Activated CD4-positive, alpha-beta T cell treated with anti-CD3 and anti-CD28 coated beads, Interleukin-2, Interleukin-6, amounts not matched to agents 100 ng/mL and 50 ng/mL, durations not matched to agents 16 hours and 8 hours (primary cell): Measurements from ENCODE around the gene GRK5.

ENCODE experiments used
- DNase-seq: peaks from one replicate; pipeline ENCODE4 v3.0.0-alpha.2; 2020

GRK5 gene

DNA sequence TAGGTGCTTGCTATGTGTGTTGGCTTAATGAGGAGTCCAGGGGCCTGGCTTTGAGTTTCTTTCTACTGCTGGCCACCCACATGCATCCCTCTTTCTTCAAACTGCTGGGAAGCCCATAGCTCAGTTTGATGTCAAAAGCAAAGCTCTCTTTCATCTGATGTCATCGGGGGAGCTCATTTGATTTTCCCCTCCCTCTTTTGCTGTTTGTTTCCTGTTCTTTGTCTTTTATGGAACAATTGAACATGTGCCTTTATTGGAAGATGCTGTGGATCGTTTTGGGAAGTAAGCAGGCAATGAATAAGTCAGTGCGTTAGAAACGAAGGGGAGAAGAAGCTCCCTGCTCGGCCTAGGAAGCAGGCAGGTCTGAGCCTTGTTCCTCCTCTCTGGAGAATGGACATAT lies 140.7 kb downstream of the GRK5 start:
- DNase-seq: no peak

DNA sequence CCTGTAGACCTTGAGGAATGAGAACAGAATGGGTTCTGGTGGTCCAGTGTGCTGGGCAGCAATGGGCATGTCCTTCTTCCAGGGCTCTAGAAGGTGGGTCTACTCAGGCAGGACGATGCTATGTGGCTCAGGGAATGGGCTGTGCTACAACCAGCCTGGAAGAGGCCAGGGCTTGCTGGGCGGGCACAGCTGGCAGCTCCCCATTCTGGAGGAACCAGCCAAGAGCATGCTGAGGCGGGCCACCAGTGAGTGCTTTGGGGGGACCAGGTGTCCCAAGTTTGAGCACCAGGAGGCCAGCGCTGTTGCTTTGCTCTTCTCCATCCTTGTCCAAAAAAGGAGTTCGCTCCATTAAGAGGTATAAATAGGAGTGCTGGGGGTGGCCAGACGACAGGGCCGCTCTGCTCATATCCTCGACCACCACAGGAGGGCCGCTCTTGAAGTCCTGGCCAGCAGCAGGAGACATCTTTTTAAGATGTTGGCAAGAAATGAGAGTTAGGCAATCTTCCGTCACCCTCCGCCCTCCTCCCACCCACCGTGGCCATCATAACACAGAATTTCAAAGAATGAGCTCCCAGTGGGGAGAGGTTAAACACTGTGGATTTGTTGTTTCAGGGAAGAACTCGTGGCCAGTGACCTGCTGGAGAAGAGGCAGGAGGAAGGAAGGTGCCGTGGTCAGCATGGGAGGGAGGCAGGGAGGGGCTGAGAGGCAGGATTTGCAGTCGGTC lies 141.3 kb downstream of the GRK5 start:
- DNase-seq: no peak

DNA sequence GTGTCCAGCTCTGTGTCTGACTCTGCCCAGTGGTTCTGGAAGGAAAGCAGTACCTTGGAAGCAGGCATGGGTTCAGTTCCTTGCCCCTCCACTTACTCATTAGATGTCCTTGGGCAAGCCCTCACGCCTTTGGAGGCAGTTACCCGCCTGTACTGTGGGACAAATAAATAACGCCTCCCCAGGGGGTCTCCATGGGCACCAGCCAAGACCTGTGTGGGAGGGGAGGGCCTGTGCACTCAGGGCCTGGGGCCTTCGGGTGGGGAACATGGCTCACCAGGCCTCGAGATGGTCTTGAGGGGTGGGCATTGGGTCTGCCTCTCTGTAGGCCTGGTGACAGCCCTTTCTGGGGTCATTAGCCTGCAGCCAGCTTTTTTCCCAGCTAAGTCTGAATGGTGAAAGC lies 142.0 kb downstream of the GRK5 start:
- DNase-seq: no peak

DNA sequence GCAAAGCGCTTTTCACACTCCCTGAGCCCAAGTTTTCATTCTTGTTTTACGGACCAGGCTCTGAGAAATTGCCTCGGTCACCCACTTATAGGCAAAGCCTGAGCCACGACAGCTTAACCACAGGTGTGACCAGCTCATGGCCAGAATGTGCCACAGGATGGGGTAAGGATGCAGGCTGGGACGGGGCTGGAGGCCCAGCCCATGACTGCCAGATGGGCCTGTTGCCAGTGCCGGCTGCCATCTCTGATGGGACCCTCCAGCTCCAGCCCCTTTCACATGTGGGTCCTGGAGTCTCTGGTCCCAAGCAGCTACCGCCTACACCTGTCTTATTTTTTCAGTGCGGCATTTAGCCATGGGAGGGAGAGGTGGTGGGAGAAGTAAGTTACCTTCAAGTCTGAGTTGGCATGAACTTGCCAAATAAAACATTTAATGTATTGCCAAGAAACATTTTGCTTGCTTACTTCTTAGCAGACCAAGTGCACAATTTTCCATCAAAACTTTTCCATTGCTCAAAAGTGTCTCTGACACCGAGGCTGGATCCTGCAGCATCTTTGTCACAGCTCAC lies 142.6 kb downstream of the GRK5 start:
- no peak for DNase-seq

DNA sequence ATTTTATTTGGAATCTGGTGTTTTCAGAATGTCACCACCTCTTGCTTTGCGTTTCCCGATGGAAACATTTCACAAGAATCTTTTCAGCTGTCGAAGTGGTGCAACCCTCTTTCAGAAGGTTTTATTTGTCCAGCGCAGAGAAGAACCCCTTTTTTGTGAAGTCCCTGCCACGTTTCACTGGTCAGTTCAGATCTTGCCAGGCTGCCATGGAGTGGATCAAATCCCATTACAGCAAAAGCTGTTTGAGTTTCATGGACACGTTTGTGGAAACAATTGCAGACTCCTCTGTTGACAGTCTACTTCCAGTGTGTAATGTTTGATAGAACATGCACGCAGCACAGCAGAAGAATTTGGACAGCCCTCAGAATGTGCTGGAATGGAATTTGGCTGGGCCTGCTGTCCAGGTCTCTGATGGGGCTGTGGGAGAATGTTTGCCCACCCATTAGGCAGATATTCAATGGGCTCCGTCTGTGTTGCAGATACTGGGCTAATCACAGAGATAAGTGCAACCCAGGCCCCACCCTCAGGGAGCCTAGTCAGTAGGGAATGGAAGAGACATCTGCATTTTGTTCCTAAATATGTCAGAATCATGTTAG lies 143.2 kb downstream of the GRK5 start:
- DNase-seq: no peak

DNA sequence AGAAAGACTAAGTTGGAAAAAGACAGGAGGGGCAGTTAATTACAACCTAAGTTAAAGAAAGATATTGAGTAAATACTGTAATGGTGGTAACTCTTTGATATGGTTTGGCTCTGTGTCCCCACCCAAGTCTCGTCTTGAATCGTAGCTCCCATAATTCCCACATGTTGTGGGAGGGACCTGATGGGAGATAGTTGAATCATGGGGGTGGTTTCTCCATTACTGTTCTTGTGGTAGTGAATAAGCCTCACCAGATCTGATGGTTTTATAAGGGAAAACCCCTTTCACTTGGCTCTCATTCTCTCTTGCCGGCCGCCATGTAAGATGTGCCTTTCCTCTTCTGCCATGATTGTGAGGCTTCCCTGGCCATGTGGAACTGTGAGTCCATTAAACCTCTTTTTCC lies 143.8 kb downstream of the GRK5 start:
- no peak for DNase-seq

DNA sequence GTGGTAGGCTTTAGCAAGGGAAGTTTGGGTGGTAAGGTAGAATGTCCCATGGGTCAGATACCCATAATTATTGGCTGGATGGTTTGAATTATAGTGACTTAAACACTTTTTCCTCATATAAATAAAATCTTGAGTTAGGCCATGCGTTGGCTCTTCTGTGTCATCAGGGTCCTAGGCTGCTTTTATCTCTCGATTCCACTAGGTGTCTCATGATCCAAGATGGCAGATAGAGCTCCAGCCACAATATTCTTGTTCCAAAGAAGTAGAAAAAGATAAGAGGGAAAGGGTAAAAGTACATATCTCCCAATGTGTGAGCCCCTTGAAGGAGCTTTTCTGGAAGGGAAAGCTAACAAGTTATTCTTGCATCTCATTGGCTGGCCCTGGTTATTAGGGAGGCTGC lies 144.7 kb downstream of the GRK5 start:
- no peak for DNase-seq

DNA sequence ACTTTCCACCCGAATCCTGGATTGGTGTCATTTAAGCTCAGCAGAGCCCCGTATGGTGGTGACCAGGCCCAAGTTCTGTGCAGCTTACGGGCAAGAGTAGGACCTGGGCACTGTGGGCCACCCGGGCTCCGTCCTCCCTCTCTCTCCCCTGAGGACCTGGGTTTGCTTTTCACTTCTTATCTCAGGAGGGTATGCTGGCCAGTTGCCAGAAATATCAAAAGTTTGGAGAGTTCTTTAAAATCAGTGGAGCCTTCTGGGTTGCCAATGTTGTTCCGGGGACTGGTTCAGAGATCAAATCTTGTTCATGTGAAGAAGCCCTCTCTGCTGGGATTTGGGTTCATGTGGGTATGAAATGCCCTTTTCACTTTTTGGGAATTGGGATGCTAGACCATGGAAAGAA lies 145.4 kb downstream of the GRK5 start:
- no peak for DNase-seq

DNA sequence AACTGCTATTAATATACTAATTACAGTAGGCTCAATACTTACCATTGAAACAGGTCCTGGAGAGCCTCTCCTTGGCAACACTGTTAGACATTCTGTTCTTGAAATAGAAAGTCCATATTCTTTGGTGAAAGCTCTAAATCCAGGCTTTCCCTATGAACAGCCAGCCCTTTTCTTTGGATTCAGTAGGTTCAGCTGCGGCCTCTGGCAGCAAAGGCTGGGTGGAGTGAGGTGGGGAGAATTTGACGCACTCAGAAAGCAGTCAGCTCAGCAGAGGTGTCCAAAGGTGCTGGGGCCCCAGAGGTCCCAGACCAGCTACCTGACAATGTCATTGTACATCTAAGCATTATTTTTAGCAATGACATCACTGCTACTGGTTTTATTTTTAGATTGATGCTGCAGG lies 146.1 kb downstream of the GRK5 start:
- no peak for DNase-seq

DNA sequence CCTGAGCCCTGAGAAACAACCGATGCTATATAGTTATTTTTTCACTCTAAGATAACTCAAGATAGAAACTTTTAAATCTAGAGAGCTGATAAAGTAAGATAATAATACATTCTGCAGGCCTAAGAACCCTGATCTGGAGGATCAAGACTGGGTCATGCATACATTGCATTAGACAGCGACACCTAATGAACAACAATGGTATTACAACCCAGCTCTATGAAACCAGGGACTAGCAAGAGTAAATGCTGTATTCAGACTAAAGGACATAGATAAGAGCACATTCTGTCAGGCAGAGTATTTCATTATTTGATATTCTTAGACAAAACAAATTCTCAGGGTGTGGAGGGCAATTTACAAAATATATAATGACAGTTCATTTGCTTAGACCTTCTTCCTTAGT lies 148.6 kb downstream of the GRK5 start:
- DNase-seq: peak; percentile 27

DNA sequence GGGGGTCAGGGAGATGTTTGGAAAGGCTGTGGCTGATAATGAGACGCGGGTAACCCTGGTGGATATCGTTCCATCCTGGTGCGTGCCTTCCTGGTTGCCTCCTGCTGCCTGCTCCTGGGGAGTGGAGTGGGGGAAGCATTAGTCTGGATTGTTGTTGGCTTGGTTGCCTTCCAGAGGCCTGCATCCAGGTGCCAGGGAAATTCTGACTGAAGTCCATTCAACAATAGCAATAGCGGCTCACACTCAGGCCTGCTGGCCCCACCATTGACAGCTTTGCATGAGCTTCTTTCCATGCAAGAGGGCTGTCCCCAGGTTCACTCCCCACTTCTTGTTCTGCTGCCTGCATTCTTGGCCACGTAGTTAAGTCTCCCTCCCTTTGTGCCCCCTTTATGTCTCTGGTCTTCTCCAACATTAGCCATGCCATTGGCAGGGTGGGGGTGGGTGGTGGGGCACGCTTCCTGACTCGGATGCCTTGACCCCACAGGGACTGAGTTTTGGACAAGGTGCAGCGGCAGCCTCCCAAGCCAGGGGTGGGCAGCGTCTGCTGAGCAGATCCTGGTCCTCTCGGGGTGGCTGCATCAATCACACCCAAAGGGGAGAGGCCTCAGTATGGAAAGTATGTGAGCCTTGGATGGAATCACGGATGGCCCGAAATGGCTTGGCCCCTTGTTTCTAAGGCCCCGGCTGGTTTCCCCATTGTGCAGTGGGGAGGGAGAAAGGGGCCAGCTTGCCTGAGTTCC lies 150.2 kb downstream of the GRK5 start:
- DNase-seq: no peak

DNA sequence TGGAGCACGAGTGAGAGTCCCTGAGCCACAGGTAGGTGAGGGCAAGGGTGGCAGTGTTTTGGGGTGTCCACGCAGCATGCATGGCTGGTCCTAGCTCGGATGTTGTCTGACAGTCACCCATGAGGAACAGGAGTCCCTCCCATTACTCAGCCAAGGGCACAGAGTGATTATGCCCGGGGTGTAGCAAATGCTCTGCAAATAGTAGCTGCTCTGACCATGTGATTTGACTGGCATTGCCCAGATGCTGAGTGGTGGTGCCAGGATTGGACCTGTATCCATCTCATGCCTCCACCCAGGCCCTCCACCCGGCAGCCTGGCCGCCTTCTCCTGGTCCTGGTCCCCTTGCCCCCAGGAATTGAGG lies 150.8 kb downstream of the GRK5 start:
- no peak for DNase-seq

DNA sequence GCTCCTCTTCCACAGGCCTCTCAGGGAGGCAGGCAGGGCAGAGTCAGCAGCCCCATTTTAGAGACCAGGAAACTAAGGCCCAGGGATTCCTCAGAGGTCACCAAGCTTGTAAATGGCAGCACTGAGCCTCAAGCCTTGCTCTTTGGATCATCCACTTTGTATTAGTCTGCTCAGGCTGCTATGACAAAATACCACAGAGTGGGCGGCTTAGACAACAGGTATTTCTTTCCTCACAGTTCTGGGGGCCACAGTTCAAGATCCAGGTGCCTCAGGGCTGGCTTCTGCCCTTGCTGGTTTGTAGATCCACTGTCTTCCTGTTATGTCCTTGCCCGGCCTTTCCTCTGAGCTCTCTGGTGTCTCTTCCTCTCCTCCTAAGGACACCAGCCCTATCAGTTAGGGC lies 151.2 kb downstream of the GRK5 start:
- DNase-seq: no peak

DNA sequence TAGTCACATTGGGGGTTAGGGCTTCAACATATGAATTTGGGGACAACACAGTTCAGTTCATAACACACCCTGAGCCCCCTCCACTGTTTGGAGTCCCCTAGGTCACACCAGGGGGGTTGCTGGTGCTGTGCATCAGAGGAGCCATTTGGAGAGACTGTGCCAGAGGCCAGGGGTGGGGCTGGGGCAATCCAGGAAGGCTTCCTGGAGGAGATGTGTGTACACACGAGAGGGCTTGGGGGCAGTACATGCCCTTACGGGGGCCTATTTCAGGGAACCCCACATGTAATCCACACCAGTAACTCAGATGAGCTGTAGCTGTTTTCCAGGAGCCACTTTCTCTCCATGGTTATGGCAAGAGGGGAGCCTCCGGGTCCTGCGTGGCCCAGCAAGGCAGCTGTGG lies 151.7 kb downstream of the GRK5 start:
- DNase-seq: no peak

DNA sequence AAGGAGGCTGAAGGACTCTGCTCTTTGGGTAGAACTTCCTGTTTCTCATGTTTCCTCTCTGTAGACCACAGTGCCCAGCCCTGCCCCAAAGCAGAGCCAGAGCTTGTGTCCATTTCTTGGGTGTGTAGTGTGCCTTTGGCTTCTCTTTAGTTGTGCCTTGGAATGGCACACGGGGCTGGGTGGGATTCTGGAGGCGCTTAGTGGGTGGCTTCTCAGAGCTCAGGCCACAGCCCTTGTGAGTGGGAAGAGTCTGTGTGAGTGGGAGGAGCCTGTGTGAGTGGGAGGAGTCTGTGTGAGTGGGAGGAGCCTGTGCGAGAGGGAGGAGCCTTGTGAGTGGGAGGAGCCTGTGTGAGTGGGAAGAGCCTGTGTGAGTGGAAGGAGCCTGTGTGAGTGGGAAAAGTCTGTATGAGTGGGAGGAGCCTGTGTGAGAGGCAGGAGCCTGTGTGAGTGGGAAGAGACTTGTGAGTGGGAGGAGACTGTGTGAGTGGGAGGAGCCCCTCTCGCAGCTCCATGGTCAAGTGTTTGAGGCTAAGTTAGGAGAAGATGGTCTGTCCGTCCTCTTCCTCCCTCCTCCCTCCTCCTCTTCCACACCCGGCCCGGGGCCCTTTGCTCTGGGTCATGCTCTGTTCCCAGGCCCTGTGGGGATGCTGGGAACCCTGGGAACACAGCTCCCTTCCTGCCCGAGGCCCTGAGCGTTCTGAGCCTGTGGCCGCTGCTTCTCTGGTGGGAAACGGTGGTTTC lies 153.0 kb downstream of the GRK5 start:
- no peak for DNase-seq

DNA sequence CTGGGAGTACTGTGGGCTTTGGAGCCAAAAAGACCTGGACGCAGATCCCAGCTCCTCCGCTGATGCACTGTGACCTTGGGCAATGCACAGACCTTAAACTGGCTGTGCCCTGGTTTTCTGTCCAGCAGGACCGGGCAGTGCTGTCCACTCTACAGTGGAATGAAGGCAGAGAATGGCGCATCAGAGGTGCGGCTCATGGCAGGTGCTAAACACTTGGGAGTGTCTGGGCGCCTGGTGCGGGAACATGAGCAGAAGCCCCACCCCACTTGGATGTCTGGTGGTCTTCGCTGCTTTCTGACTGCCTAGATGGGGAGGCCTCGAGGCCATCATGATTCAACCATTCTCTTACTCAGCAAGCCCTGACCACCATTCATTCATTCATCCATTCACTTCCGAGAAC lies 153.7 kb downstream of the GRK5 start:
- DNase-seq: no peak

DNA sequence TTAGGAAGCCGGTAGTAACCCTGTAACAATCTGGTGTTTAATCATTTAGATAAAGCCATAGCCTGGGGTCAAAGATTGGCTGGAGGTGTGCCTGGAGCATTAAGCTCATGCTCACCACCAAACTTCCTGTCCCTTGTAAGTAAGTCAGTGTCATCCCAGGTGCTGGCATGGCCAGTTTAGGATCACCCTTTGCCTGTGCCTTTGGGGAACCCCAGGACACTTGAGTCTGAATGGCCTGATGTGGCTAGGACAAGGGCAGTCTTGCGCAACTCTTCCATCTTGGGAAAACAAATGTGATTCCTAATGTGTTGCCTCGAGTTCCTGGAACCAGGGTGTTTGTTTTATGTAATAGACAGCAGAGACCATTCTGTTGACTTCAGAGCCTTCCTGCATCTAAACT lies 154.8 kb downstream of the GRK5 start:
- no peak for DNase-seq

DNA sequence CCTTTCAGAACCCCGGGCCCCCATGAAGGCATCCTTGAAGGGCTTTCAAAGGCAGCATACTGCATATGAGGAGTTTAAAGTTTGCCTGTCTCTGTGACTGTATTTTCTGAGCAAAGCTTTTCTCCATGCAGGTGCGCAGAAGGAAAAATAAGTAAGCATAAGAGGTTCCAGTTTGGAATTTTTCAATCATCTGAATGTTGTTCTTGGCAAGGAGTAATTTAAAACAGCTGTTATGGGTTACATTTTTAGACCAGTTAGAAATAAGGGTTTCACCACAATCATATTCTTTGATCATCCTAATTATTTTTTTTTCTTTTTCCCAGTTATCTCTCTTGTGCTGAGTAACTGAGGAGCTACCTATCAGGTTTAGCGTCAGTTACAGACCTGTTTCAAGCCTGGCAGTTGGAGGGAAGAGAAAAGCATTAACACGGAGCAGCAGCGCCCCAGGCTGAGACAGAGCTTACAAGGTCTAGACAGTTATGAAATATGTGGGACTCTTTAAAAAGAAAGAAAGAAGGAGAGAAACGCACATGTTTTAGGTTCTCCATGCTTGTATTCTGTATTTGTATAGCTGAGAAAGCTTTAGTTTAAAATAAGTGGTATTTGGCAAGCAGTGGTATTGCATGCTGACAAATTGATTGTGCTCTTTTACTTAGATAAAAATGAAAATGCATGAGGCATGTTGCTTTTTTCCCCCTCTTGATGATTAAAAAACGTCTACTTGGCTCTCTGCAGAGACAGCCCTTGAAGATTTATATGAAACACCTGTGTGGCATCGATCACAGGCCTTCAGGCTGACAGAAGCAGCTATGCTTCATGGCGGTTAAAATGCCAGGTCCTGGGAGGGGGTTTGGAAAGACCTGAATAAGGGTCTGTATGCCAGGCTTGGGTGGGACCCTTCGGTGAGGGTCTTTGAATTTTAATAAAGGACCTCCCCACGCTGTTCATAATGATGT lies 157.6 kb downstream of the GRK5 start:
- DNase-seq: no peak

DNA sequence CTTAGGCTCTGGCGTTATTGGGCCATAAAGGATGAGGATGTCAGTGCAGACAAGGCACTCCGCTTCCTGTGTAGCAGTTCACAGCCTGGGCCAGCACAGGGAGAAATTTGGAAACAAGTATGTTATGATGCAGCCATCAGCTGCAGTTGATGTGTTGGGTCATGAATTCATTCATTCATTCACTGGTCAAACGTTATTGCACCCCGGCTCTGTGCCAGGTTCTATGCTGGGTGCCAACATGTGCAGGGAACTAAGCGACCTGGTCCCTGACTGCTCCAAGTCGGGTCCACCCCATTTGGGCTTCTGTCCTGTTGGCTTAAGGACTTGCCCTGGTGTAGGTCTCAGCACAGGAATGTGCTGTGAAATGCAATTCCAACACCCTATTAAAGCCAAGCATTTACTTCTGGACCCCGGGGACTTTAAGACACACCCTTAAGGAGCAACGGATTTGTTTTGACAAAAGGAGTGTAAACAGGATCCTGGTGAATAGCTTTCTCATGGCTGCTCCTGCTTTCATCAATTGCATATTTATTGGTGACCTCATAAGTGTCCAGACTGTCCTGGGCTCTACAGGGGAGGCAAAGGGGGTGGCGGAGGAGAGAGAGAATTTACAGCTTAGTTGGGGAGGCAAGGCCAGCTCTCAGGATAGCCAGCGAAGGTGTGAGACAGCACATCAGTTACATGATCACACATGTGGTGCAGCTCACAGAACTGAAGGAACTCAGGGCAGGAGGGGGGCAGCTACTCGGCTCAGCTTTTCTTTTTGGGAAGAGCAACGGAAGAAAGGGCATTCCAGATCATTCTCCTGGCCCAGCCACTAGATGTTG lies 158.6 kb downstream of the GRK5 start:
- DNase-seq: no peak

DNA sequence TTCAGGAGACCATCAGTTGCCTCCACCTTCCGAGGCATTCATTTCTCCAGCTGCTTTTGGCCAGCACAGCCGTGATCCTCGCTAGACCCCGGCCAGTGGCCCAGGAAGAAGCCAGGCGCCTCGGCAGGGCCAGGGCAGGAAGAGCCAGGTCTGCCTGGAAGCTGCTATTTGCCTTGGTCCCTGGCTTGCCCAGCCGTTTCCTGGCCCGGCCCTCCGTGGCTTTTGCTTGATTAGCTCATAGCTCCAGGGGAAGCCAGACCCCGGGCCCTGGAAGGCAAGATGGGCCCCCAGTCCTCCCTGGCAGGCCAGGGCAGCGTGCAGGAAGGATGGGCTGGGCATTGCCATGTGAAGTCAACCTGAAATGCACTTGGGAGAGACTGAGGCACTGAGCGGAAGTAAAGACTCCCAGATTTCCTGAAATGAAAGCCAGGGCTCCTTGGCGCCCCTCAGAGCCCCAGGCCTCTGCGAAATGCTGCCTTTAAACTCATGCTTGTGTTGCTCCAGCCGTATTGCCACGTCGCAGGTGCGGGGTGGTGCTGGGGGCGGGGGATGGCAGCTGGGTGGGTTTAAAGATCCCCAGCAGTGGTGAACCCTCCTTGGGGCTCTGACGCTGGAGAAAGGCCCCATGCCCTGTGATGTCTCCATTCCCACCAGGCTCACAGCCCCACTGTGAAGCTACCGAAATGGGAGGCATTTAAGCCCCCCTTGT lies 160.6 kb downstream of the GRK5 start:
- DNase-seq: no peak

DNA sequence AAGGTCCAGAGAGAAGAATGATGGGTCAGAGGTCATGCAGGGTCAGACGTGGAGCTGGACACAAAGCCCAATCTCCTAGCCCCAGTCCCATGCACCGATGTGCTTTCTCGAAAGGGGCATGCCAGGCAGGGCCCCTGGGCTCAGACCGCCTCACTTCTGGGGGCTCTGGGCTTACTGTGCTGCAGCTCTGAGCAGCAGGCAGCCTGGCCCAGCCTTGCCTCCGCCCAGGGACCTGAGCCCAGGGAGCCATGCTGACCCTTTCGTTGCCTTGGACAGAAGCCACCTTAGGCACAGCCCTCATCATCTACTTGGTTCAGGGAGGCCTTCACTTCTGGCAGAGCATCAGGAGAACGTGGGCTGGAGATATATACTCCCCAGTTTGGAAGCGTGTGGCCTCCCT lies 161.2 kb downstream of the GRK5 start:
- DNase-seq: no peak
